HG02885 (cell line): Measurements from ENCODE around the gene PPM1F.
"Not testable (repeated sequence)": the region's sequence is repeated elsewhere in the genome, so short reads cannot be mapped to it uniquely, and the experiment has no call there.

ENCODE experiments used
- ATAC-seq: cut with Tn5 transposase; IDR thresholded peaks from one replicate; pipeline ENCODE4 v1.9.1; 2021; ENCODE audit warnings: mild to moderate bottlenecking; ENCODE audit not compliant: unreplicated experiment, poor library complexity

Gene PPM1F

GRCh38 chr22:21923163-21923561, 29.5 kb downstream of the PPM1F start:
- ATAC-seq = no peak

- ATAC-seq = no peak
These were observed 30.1 kb downstream of the PPM1F start for GRCh38 chr22:21922370-21923162.

GRCh38 chr22:21921729-21922128, 30.9 kb downstream of the PPM1F start:
- ATAC-seq = no peak

- no peak for ATAC-seq
These were observed 31.4 kb downstream of the PPM1F start for GRCh38 chr22:21921184-21921721.

- no peak for ATAC-seq
These were observed 32.1 kb downstream of the PPM1F start for GRCh38 chr22:21920341-21921183.

- no peak for ATAC-seq
These were observed 32.9 kb downstream of the PPM1F start for GRCh38 chr22:21919526-21920307.

GRCh38 chr22:21918466-21919185, 34.0 kb downstream of the PPM1F start:
- ATAC-seq = no peak

- ATAC-seq = no peak
These were observed 34.7 kb downstream of the PPM1F start for GRCh38 chr22:21917959-21918261.

- ATAC-seq = no peak
These were observed 35.3 kb downstream of the PPM1F start for GRCh38 chr22:21917181-21917958.

GRCh38 chr22:21916309-21916918, 36.2 kb downstream of the PPM1F start:
- no peak for ATAC-seq

GRCh38 chr22:21915624-21916308, 36.9 kb downstream of the PPM1F start:
- ATAC-seq = no peak

- not testable (repeated sequence) for ATAC-seq
These were observed 38.5 kb downstream of the PPM1F start for GRCh38 chr22:21914033-21914642.

- not testable (repeated sequence) for ATAC-seq
These were observed 42.3 kb downstream of the PPM1F start for GRCh38 chr22:21910367-21910766.

GRCh38 chr22:21909871-21910270, 42.8 kb downstream of the PPM1F start:
- ATAC-seq = no peak

- no peak for ATAC-seq
These were observed 44.8 kb downstream of the PPM1F start for GRCh38 chr22:21907638-21908522.

- ATAC-seq = not testable (repeated sequence)
These were observed 47.4 kb downstream of the PPM1F start for GRCh38 chr22:21905234-21905633.

- ATAC-seq = no peak
These were observed 48.3 kb downstream of the PPM1F start for GRCh38 chr22:21904250-21904789.
